ENCODE measurements around the gene DTX3.
"Not testable (repeated sequence)": the region's sequence is repeated elsewhere in the genome, so short reads cannot be mapped to it uniquely, and the experiment has no call there.

Gene DTX3

DNA sequence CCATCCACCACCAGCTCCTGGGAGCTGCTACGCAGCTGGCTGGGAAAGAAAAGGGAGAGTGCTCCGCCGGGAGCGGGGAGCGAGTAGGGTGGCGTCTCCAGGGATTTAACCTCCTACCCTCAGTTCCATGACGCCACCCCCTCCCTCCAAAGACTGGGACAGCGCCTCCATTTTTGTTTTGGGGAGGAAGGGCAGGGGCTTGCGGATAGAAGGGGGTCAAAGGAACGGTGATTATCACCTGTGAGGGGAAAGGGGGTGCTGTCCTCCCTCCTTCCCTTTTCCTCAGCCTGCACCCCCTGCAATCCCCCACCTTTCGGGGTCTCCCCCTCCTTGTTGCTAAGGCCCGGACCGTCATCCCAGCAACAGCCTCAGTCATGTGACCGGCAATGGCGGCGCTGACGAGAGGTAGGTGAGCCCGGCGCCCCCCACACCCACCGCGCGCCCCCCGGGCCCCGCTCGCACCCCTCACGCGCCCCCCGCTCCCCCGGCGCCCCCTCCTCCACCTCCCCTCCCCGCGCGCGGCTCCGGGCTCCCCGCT is at the start of gene DTX3:
Gene DTX3 (plus strand): TSS at position 371 of the 538 bp plus-strand sequence. CDS start 1,694 bp downstream, outside the sequence.
- peak; percentile 77 for DNase-seq

- DNase-seq = no peak
These were observed 49.7 kb upstream of the DTX3 start for GRCh38 chr12:57554897-57555296.

GRCh38 chr12:57558864-57559263 is 45.8 kb upstream of the DTX3 start:
- DNase-seq = no peak

GRCh38 chr12:57560516-57560915 is 44.1 kb upstream of the DTX3 start:
- DNase-seq = no peak

GRCh38 chr12:57561117-57561516 is 43.5 kb upstream of the DTX3 start:
- not testable (repeated sequence) for DNase-seq

- DNase-seq = no peak
These were observed 41.3 kb upstream of the DTX3 start for GRCh38 chr12:57563358-57563757.

GRCh38 chr12:57564178-57564740 is 40.4 kb upstream of the DTX3 start:
- DNase-seq = no peak

GRCh38 chr12:57568838-57569237 is 35.8 kb upstream of the DTX3 start:
- DNase-seq = no peak

GRCh38 chr12:57569858-57570257 is 34.8 kb upstream of the DTX3 start:
- no peak for DNase-seq

DNA sequence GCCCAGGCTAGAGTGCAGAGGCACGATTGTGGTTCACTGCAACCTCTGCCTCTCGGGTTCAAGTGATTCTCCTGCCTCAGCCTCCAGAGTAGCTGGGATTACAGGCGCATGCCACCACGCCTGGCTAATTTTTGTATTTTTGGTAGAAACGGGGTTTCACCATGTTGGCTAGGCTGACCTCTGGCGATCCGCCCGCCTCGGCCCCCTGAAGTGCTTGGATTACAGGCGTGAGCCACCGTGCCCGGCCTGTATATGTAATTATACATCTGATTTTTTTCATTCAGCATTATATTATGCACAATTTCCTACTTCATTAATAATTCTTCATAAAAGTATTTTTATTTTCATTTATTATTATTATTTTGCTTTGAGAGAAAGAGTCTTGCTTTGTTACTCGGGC is 34.2 kb upstream of the DTX3 start:
- not testable (repeated sequence) for DNase-seq

- no peak for DNase-seq
These were observed 32.5 kb upstream of the DTX3 start for GRCh38 chr12:57571926-57572762.

DNA sequence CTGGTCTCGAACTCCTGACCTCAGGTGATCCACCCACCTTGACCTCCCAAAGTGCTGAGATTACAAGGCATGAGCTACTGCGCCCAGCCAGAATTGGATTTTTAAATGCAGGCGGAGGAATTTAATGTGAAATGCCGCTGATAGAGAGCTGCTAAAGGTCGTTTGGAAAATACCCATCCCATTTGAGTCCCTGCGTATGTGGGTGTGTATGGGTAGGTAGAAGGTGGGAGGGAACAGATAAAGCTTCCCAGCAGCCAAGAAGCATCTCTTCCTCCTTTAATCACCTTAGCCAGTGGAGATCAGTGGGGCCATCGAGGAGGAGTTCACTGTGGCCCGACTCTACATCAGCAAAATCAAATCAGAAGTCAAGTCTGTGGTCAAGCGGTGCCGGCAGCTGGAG is 29.8 kb upstream of the DTX3 start:
- DNase-seq = no peak

DNA sequence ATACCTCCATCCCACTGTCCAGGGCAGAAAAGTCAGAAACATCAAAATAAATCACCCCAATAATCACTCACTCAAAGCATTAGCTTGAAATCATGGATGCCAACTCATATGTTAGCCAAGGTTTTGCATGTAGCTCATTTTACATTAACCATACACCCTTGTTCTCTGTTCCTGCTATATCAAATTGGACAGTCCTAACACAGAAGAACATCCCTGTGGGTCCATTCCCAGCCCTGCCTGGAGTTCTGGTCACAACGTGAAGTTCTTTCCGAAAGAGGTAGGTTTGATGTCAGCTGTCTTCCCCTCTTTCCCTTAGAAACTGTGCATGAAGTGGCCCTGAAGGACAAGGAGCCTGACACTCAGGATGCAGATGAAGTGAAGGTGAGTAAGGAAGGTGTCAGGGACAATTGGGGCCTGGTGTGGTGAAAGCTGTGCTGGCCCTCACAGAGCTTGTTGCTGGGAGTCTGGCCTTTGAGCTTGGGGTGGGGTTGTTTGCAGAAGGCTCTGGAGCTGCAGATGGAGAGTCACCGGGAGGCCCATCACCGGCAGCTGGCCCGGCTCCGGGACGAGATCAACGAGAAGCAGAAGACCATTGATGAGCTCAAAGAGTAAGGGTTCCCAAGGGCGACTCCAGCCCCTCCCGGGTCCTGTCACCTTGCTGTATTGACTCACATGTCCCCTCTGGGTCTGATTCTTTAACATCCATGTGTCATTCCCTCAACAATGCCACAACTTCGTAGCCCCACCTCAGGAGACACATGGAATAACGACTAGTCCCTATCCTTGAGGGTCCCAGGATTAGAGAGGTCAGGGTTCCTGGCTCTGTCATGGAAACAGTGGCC is 28.6 kb upstream of the DTX3 start:
- DNase-seq = peak; percentile 14

DNA sequence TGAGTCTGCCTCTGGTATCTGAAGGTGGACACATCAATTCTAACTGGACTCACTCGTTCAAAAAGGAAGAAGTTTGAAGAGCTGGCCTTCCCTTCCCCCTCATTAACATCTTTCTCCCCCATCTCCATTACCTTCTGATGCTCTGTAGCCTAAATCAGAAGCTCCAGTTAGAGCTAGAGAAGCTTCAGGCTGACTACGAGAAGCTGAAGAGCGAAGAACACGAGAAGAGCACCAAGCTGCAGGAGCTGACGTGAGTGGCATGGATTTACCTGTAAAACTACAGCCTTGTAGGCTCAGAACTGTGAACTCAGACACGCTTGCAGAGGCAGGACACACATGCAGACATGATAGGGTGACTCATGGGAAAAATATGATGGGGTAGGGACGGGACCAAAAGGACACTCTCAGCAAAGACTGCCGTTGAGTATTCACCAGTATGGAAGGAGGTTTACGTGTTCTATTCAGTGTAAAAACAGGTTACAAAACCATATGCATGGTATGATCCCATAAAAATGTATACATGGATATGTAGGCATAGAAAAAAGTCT is 27.9 kb upstream of the DTX3 start:
- no peak for DNase-seq

DNA sequence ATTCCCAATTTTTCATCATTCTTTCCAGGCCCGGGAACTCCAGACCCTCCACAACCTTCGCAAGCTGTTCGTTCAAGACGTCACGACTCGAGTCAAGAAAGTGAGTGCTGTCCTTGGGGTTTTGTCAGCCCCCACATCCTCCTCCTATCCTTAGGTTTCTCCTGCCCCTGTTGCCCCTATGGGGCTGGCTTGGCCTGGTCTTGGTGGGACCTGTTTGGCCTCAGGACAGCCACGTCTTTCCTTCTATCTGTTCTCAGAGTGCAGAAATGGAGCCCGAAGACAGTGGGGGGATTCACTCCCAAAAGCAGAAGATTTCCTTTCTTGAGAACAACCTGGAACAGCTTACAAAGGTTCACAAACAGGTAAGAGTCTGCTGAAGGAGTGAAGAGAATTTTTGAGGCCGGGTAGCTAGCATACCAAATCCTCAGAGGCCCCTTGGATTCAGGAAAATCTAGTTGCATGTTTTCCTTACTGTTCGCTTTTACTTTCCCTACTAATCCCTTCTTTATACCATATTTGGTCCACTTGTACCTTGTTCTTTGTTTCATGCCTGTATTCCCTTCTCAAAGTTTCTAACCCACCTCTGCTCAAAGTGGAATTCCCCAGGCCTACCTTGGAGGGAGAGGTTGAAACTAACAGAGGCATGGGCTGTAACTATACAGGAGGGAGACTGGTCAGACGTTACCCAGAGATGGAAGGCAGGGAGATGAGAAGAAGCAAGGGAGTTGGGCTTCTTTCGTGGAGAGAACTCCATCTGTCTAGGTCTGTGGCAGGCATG is 26.5 kb upstream of the DTX3 start:
- no peak for DNase-seq

- DNase-seq = no peak
These were observed 25.6 kb upstream of the DTX3 start for GRCh38 chr12:57579011-57579410.

- no peak for DNase-seq
These were observed 24.8 kb upstream of the DTX3 start for GRCh38 chr12:57579677-57580465.

DNA sequence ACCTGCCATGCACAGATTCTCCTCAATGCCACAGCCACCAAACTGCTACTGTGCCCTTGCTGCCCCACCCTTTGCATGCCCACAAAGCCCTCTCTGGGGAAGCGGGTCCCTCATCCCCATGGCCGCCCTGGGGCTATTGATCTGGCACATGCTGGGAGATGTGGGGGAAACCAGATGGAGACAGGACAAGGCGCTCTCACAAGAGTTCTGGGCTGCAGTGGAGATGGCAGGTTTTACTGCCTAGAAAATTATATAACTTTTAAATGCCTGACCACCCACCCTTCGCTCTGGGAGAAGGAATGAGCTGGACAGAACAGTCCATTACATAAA is 24.2 kb upstream of the DTX3 start:
- DNase-seq = peak; percentile 36

- DNase-seq = no peak
These were observed 22.8 kb upstream of the DTX3 start for GRCh38 chr12:57581802-57582201.

DNA sequence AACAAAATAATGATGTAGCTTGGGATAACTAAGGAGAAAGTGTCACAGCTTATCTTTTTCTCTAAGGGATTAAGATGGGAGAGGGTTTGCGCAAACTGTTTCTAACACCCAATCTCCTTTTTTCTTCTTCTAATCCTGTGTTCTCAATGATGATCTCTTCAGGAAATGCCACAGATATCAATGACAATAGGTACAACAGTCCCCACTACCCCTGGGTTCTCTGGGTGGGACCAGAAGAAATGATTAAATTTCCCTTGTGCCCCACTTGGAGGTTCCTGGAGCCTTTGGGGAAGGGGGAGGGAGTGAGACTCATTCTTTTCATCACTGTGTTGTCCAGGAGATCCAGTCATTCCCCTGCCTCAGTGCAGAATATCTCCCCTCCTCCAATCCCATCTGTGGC is 22.2 kb upstream of the DTX3 start:
- no peak for DNase-seq

DNA sequence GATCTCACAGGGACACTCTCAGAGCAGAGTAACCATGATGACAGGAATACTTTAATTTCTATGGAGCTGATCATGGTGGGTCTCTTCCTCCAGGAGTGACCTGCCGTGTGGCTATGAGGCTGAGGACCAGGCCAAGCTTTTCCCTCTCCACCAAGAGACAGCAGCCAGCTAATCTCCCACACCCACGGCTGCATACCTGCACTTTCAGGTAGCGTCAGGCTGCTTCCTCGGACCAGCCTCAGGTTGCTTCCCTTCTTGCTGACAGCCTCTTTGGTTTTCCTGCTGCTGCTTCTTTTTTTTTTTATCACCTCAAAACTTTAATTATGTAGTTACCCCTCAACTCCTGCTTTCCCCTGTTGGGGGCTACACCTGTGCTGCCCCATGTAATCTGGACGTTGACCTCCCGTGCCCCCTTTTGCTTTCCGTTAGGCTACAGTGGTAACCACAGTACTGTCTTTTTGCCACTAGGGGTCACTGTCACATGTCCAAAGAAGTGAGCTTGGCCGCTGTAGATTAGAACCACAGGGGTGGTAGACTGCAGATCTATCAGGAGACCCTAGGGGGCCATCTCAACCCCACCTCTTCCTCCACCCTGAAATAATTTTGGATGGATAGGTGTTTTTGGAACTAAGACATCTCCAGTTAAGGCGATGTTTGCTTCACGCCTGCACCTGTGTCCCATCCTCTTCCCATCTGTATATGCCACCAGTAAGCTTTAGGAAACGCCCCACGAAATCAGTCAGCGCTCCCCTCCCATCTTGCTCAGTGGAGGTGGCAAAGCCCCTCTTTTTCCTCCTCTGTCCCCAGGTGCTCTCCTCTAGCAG is 21.4 kb upstream of the DTX3 start:
- DNase-seq = peak; percentile 91
